Thoracic aorta (tissue), 2 donors: ENCODE data around the gene LAMTOR5. TPM values are rescaled to one million over a fixed set of nuclear protein-coding genes. Genes with fewer than 3 reads are reported as not detected.

Experiments
- ATAC-seq: fragments of 150-250 bp; one replicate; pipeline ENCODE4 v1.8.0; 2017; ENCODE audit warnings: low read depth; ENCODE audit not compliant: insufficient number of reproducible peaks, low FRiP score
- DNase-seq: peaks from one replicate; pipeline ENCODE4 v3.0.0-alpha.2; 2020; ENCODE audit warnings: low spot score
- H3K27ac ChIP-seq, 2 donors: fragments of 200-600 bp; sonication (generic); 1 replicate in 1 of 2; 2 replicates in 1 of 2; pipeline ENCODE4 v1.5.1; 2016; ENCODE audit warnings: mild to moderate bottlenecking in 2 of 2, moderate library complexity in 2 of 2
- H3K27me3 ChIP-seq: fragments of 200-600 bp; sonication (generic); replicated peaks from 2 replicates; pipeline ENCODE4 v1.6.0; 2016; ENCODE audit warnings: mild to moderate bottlenecking; ENCODE audit not compliant: insufficient read depth
- H3K36me3 ChIP-seq: fragments of 200-600 bp; sonication (generic); one replicate; pipeline ENCODE4 v1.5.1; 2016
- H3K4me1 ChIP-seq, 2 donors: fragments of 200-600 bp; sonication (generic); 1 replicate in 1 of 2; 2 replicates in 1 of 2; pipeline versions ENCODE4 v1.5.1 to v1.6.0; 2016; ENCODE audit warnings: low read depth in 2 of 2, mild to moderate bottlenecking in 1 of 2; ENCODE audit not compliant: control insufficient read depth in 1 of 2
- H3K4me3 ChIP-seq: fragments of 200-600 bp; sonication (generic); 2 replicates; pipeline ENCODE4 v1.5.1; 2016; ENCODE audit warnings: mild to moderate bottlenecking
- H3K9me3 ChIP-seq: fragments of 200-600 bp; sonication (generic); 2 replicates; pipeline ENCODE4 v1.5.1; 2016
- CTCF ChIP-seq: fragments of 200-600 bp; sonication (generic); IDR thresholded peaks from one replicate; pipeline ENCODE4 v1.5.1; 2019; ENCODE audit warnings: antibody characterized with exemption
- total RNA-seq, 2 donors: library from RNA; depleted of rRNA; stranded (reverse); fragments of >200 nt; gene quantifications; one replicate each; pipeline versions ENCODE4 v1.1.0 to v1.2.3, GENCODE V29; 2016

Gene LAMTOR5
- total RNA-seq, result 10 to 100 TPM; 76.6 to 95.2 TPM

GRCh38 chr1:110407260-110408210 is at the start of gene LAMTOR5:
TSS of gene LAMTOR5 (minus strand) at chr1:110407694. CDS start at chr1:110407620, 74 bp downstream.
- ATAC-seq, result peak; percentile 93
- Histone ChIP-seq H3K4me1 (peaks cover 7 to 25% of the 10 kb centered on the region in 2 donors), H3K36me3 (peaks cover 15% of the 10 kb centered on the region), H3K27ac (peak within 1 kb of the TSS; percentile 82 to 94), H3K4me3 (peak within 1 kb of the TSS; percentile 96), H3K9me3 (no peaks in the 10 kb centered on the region), H3K27me3 (no peaks in the 10 kb centered on the region)
- DNase-seq, result peak; percentile 80
- TF ChIP-seq CTCF, result no peak

DNA sequence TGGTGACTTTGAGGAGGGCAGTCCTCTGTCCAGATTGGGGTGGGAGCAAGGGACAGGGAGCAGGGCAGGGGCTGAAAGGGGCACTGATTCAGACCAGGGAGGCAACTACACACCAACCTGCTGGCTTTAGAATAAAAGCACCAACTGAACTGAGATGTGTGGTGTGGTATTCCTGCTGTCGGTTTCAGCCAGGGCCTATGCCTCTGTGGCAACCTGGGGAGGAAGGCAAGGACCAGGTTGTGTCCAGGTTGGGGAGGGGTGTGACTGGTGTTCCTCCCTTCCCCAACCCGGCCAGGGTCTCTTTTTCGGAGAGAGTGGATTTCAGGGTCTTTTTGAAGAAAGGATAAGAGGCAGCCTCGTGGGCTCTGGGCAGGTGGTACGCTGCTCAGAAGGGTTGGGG is 49.7 kb upstream of the LAMTOR5 start:
- Histone ChIP-seq H3K27ac (no peak overlapping the region), H3K9me3 (no peaks in the 10 kb centered on the region), H3K36me3 (no peaks in the 10 kb centered on the region), H3K4me3 (no peak overlapping the region), H3K27me3 (no peaks in the 10 kb centered on the region), H3K4me1 (peaks cover 0 to 4% of the 10 kb centered on the region in 2 donors)
- DNase-seq (no peak), ATAC-seq (no peak)
- TF ChIP-seq CTCF, result no peak

- DNase-seq (no peak), ATAC-seq (no peak)
- no peak overlapping the region for H3K4me3 ChIP-seq
- TF ChIP-seq CTCF, result no peak
- H3K27ac ChIP-seq, result no peak overlapping the region
- H3K27me3 ChIP-seq, result no peaks in the 10 kb centered on the region
- no peaks in the 10 kb centered on the region for H3K36me3 ChIP-seq
- H3K4me1 ChIP-seq, result peaks cover 0 to 8% of the 10 kb centered on the region in 2 donors
- H3K9me3 ChIP-seq, result no peaks in the 10 kb centered on the region
Measured at GRCh38 chr1:110455151-110455550, 47.7 kb upstream of the LAMTOR5 start.

- peaks cover 0 to 8% of the 10 kb centered on the region in 2 donors for H3K4me1 ChIP-seq
- no peaks in the 10 kb centered on the region for H3K36me3 ChIP-seq
- DNase-seq (no peak), ATAC-seq (no peak)
- TF ChIP-seq CTCF, result no peak
- H3K4me3 ChIP-seq, result no peak overlapping the region
- no peak overlapping the region for H3K27ac ChIP-seq
- H3K9me3 ChIP-seq, result no peaks in the 10 kb centered on the region
- H3K27me3 ChIP-seq, result no peaks in the 10 kb centered on the region
Measured at GRCh38 chr1:110454328-110454727, 46.8 kb upstream of the LAMTOR5 start.

DNA sequence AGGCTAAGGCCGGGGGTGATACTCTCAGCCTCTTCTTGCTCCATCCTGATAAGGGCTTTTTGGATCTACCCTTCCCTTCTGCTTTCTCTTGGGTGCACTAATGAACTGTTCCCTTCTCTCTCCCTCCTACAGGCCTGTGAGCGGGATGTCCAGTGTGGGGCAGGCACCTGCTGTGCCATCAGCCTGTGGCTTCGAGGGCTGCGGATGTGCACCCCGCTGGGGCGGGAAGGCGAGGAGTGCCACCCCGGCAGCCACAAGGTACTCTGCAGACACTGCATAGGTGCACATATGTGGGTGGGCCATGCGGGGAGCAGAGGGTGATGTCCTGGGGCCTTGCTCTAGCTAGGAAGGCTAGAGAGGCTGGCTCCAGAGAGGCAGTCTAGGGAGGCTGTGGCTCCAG is 46.3 kb upstream of the LAMTOR5 start:
- no peak overlapping the region for H3K27ac ChIP-seq

More for the DNA sequence above, 46.3 kb upstream of the LAMTOR5 start:
- H3K4me3 ChIP-seq, result no peak overlapping the region
- TF ChIP-seq CTCF, result no peak
- peaks cover 0 to 8% of the 10 kb centered on the region in 2 donors for H3K4me1 ChIP-seq
- H3K9me3 ChIP-seq, result no peaks in the 10 kb centered on the region
- H3K36me3 ChIP-seq, result no peaks in the 10 kb centered on the region
- DNase-seq (no peak), ATAC-seq (no peak)
- H3K27me3 ChIP-seq, result no peaks in the 10 kb centered on the region
